GM23248 (cell line): ENCODE measurements around the gene AIP. TPM values are rescaled to one million over a fixed set of nuclear protein-coding genes. Genes with fewer than 3 reads are reported as not detected.

Experiments used
- DNase-seq: peaks from one replicate; pipeline ENCODE4 v3.0.0-alpha.2; 2015
- H2AFZ ChIP-seq: fragments of 200-600 bp; sonication (generic); 2 replicates; pipeline ENCODE4 v1.6.1; 2016; ENCODE audit warnings: antibody characterized with exemption
- H3F3A ChIP-seq: fragments of 200-600 bp; sonication (generic); 2 replicates; pipeline ENCODE4 v1.6.1; 2016; ENCODE audit warnings: mild to moderate bottlenecking, antibody characterized with exemption, mixed run types; ENCODE audit not compliant: insufficient read depth
- H3K27ac ChIP-seq: fragments of 200-600 bp; sonication (generic); 2 replicates; pipeline ENCODE4 v1.5.1; 2016; ENCODE audit warnings: mild to moderate bottlenecking
- H3K27me3 ChIP-seq: fragments of 200-600 bp; sonication (generic); replicated peaks from 2 replicates; pipeline ENCODE4 v1.6.1; 2016; ENCODE audit warnings: mild to moderate bottlenecking; ENCODE audit not compliant: insufficient read depth
- H3K36me3 ChIP-seq: fragments of 200-600 bp; sonication (generic); 2 replicates; pipeline ENCODE4 v1.6.1; 2016; ENCODE audit warnings: low read depth, mild to moderate bottlenecking
- H3K4me1 ChIP-seq: fragments of 200-600 bp; sonication (generic); 2 replicates; pipeline ENCODE4 v1.6.1; 2016; ENCODE audit warnings: mild to moderate bottlenecking; ENCODE audit not compliant: insufficient read depth
- H3K4me2 ChIP-seq: fragments of 200-600 bp; sonication (generic); one replicate; pipeline ENCODE4 v1.6.1; 2016; ENCODE audit warnings: mild to moderate bottlenecking; ENCODE audit not compliant: unreplicated experiment
- H3K4me3 ChIP-seq: fragments of 200-600 bp; sonication (generic); 2 replicates; pipeline ENCODE4 v1.5.1; 2016; ENCODE audit warnings: mild to moderate bottlenecking
- H3K79me2 ChIP-seq: fragments of 200-600 bp; sonication (generic); 2 replicates; pipeline ENCODE4 v1.6.1; 2016; ENCODE audit warnings: mild to moderate bottlenecking; ENCODE audit not compliant: insufficient read depth
- H3K9ac ChIP-seq: fragments of 200-600 bp; sonication (generic); 2 replicates; pipeline ENCODE4 v1.6.1; 2016; ENCODE audit warnings: mild to moderate bottlenecking
- H3K9me2 ChIP-seq: fragments of 200-600 bp; sonication (generic); 2 replicates; pipeline ENCODE4 v1.6.1; 2016; ENCODE audit warnings: mixed run types, mild to moderate bottlenecking, moderate library complexity; ENCODE audit not compliant: insufficient read depth
- H3K9me3 ChIP-seq: fragments of 200-600 bp; sonication (generic); one replicate; pipeline ENCODE4 v1.6.1; 2017; ENCODE audit warnings: low read depth
- H4K20me1 ChIP-seq: fragments of 200-600 bp; sonication (generic); 2 replicates; pipeline ENCODE4 v1.6.0; 2016; ENCODE audit not compliant: insufficient read depth
- EZH2 ChIP-seq: fragments of 200-600 bp; sonication (generic); IDR thresholded peaks from 2 replicates; pipeline ENCODE4 v1.6.1; 2018; ENCODE audit warnings: antibody characterized with exemption, mild to moderate bottlenecking; ENCODE audit not compliant: insufficient read depth, poor library complexity, severe bottlenecking
- EZH2phosphoT487 ChIP-seq: fragments of 200-600 bp; sonication (generic); IDR thresholded peaks from 2 replicates; pipeline ENCODE4 v1.6.1; 2018; ENCODE audit warnings: antibody characterized with exemption, moderate library complexity, mild to moderate bottlenecking, low read depth; ENCODE audit not compliant: insufficient read depth
- WGBS, 2 experiments: methylation state at CpG; one replicate each; pipeline ENCODE4 v1.1.6; 2015 to 2017; ENCODE audit warnings: low lambda C conversion rate in 2 of 2, low coverage in 1 of 2; ENCODE audit errors: missing lambda C conversion rate in 2 of 2; 5-methylcytosine and 5-hydroxymethylcytosine counted together
- in situ Hi-C: fragments of 300-500 bp; cut with MboI; formaldehyde crosslinking; loops from 2 replicates; pipeline ENCODE4 v1.15.0; 2020
- polyA plus RNA-seq: library from polyadenylated mRNA; unstranded; fragments of >200 nt; fragmentation: Nextera tagmentation; extraction: Ambion mirVana; gene quantifications from 2 replicates; pipeline ENCODE4 v1.2.1, GENCODE V29; 2016
- total RNA-seq: library from RNA; depleted of rRNA; stranded (reverse); fragments of >200 nt; shearing (Covaris generic); gene quantifications from 2 replicates; pipeline ENCODE4 v1.2.3, GENCODE V29; 2014

The AIP gene
- total and polyA plus RNA-seq, 2 experiments from 2014 or later = 56.1 to 58.5 TPM

DNA sequence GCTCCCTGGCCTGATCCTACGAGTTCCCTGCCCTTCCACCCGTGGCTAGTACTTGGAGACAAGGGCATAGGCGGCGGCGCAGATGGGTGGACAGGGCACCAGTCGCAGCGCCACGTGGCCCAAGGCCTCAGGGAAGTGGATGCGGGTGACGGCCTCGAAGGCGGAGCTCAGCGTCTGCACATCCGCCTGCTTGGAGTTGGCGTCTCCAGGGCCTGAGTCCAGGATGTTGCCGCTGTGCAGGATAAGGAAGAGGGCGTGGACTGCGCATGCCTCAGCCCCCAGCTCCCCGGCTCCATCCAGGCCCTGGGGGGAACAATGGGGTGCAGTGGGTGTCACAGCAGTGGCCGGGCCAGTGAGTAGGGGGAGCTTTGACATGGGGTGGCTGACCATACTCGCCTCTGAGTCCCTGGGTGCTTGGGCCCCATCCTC, 15.7 kb downstream of the AIP start:
- in situ Hi-C loops = no loop called here
- H3K27me3 ChIP-seq = no peaks in the 10 kb centered on the region
- no peak overlapping the region for H2AFZ ChIP-seq
- no peaks in the 10 kb centered on the region for H3K36me3 ChIP-seq
- H3K4me2 ChIP-seq = no peak overlapping the region
- no peak overlapping the region for H3K9ac ChIP-seq
- no peaks in the 10 kb centered on the region for H4K20me1 ChIP-seq
- no peaks in the 10 kb centered on the region for H3K79me2 ChIP-seq
- no peak overlapping the region for H3K27ac ChIP-seq
- TF ChIP-seq EZH2phosphoT487 (no peak), EZH2 (no peak)
- H3K9me3 ChIP-seq = no peaks in the 10 kb centered on the region
- DNase-seq = no peak
- H3K9me2 ChIP-seq = no peaks in the 10 kb centered on the region
- H3F3A ChIP-seq = no peaks in the 10 kb centered on the region
- H3K4me3 ChIP-seq = no peak overlapping the region
- H3K4me1 ChIP-seq = no peaks in the 10 kb centered on the region
- WGBS, 2 experiments = 93 to 95% methylated on average over 18 to 21 of the region's 21 CpGs

DNA sequence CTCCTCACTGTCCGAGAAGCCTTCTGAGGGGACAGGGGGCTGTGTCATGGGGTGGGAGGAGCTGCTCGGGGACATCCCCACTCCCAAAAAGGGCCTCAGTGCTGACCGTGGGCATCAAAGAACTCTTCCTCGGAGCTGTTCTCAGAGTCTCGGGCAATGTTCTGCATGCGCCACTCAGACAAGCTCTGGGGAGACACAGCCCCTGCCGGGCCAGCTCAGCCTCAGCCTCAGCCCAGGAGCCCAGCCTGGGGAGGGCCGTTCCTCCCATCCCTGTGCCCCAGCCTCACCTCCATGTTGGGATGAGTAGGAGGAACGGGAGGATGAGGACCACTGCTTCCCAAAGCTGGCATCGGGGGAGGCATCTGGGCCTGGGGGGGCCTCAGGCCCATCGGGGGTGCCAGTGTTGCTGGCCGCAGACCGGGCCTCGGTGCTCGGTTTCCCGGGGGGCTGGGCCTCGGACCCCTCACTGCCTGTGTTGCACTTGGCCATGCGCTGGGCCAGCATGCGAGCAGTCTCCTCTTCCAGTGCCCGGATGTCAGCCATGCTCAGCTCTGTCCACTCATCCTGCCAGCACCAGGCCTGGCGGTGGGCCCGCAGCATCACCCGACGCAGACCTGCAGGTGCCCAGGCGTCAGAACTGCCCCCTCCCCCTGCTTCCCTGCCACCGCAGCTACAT, 17.1 kb downstream of the AIP start:
- H3K79me2 ChIP-seq = no peaks in the 10 kb centered on the region
- no peak for TF ChIP-seq EZH2phosphoT487
- no peak for DNase-seq
- H3K4me3 ChIP-seq = no peak overlapping the region
- H3F3A ChIP-seq = no peaks in the 10 kb centered on the region
- no peak overlapping the region for H3K4me2 ChIP-seq
- H4K20me1 ChIP-seq = no peaks in the 10 kb centered on the region
- H3K36me3 ChIP-seq = no peaks in the 10 kb centered on the region
- no peak overlapping the region for H3K9ac ChIP-seq
- in situ Hi-C loops = no loop called here
- no peaks in the 10 kb centered on the region for H3K4me1 ChIP-seq
- no peak overlapping the region for H3K27ac ChIP-seq
- 96 to 97% methylated on average over 23 to 26 of the region's 26 CpGs for WGBS, 2 experiments
- H2AFZ ChIP-seq = no peak overlapping the region
- H3K9me3 ChIP-seq = no peaks in the 10 kb centered on the region
- H3K9me2 ChIP-seq = no peaks in the 10 kb centered on the region
- H3K27me3 ChIP-seq = no peaks in the 10 kb centered on the region

DNA sequence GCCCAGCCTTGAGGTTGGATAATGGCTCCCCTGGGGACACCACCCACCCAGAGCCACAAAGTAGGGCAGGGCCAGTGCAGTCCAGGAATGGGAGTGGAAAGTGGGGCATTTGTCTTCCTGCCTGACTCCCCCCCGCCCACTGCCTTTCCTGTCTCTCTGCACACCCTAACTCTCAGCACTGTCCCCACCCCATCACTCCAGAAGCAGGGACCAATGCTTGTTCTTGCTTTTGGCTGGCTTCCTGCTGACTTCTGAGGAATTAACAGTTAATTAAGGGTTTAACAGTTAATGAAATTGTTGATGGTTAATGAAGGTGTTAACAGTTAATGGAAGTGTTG, 17.6 kb downstream of the AIP start:
- peaks cover 2% of the 10 kb centered on the region; the same call in 1 of the 2 replicates for H3K4me1 ChIP-seq
- H3K9ac ChIP-seq = no peak overlapping the region
- 95% methylated on average over 1 of the region's 1 CpG; no CpG with 5 or more reads in 1 of the 2 experiments for WGBS, 2 experiments
- in situ Hi-C loops = no loop called here
- H3K9me2 ChIP-seq = no peaks in the 10 kb centered on the region
- H3F3A ChIP-seq = no peaks in the 10 kb centered on the region
- H3K27me3 ChIP-seq = no peaks in the 10 kb centered on the region
- no peak overlapping the region for H3K4me2 ChIP-seq
- no peak overlapping the region for H2AFZ ChIP-seq
- no peaks in the 10 kb centered on the region for H3K36me3 ChIP-seq
- H3K9me3 ChIP-seq = no peaks in the 10 kb centered on the region
- no peaks in the 10 kb centered on the region for H4K20me1 ChIP-seq
- no peaks in the 10 kb centered on the region for H3K79me2 ChIP-seq
- no peak overlapping the region for H3K27ac ChIP-seq
- TF ChIP-seq EZH2 (no peak), EZH2phosphoT487 (no peak)
- DNase-seq = no peak
- no peak overlapping the region for H3K4me3 ChIP-seq

DNA sequence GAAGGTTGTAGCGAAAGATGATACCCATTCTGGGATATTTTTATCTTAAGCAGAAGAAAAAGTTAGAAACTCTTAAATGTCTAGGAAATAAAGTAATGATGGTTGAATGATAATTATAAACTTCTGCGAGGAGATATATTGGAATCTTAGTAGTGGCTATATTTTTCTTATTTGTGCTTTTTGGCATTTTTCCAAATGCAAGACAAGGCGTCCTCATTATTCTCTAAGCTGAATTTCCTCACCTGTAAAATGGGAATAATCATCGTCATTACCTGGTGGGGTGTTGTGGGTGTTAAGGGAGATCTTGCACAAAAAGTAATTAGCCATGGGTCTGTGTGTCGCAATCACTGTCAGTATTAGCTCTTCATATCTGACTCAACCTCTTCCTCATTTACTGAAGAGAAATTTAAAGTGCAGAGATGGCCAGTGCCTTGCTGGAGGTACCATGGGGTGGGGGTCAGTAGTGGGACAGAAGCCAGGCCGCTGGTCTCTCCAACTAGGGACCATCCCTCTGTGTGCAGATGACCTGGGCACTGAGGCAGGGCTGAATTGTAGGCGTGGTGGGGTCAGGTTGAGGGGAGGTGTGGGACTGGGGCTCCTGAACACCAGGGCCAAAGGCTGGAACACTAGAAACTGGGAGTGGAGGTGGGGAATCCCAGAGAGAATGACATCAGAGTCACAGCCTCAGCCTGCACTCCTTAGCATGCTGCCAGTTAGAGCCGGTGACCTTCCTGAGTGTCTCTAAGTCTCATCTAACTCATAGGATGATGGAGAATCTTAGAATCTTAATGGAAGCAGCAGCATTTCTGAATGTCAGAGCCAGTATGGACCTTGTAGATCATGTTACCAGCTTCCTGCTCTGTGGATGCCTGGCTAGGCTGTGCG, 18.2 kb downstream of the AIP start:
- Histone ChIP-seq H3K79me2 (no peaks in the 10 kb centered on the region), H3K4me1 (peaks cover 7% of the 10 kb centered on the region; the same call in 1 of the 2 replicates), H3K36me3 (no peaks in the 10 kb centered on the region), H3K9ac (no peak overlapping the region), H3K9me3 (no peaks in the 10 kb centered on the region), H3K9me2 (no peaks in the 10 kb centered on the region), H3K27me3 (no peaks in the 10 kb centered on the region), H2AFZ (no peak overlapping the region), H3K4me2 (no peak overlapping the region), H3K4me3 (no peak overlapping the region), H3F3A (no peaks in the 10 kb centered on the region), H3K27ac (no peak overlapping the region), H4K20me1 (no peaks in the 10 kb centered on the region)
- in situ Hi-C loops = no loop called here
- WGBS, 2 experiments = 94 to 99% methylated on average over 9 of the region's 9 CpGs
- peak; percentile 38 for DNase-seq
- TF ChIP-seq EZH2phosphoT487 (no peak), EZH2 (no peak)
